ENCODE measurements around the gene ESRRB.
"Not testable (repeated sequence)": the region's sequence is repeated elsewhere in the genome, so short reads cannot be mapped to it uniquely, and the experiment has no call there.

- TF ChIP-seq CTCF (IDR thresholded peaks at IDR 0.05); ZFX (IDR thresholded peaks at IDR 0.05; ENCODE audit: borderline replicate concordance): not testable (repeated sequence)
These were observed 160.7 kb downstream of the ESRRB start for GRCh38 chr14:76536636-76537035.
